DOHH2 (cell line): ENCODE results near the gene NFU1.
"Not testable (repeated sequence)": the region's sequence is repeated elsewhere in the genome, so short reads cannot be mapped to it uniquely, and the experiment has no call there.

Source experiments
- H3F3A ChIP-seq: fragments of 200-600 bp; sonication (generic), shearing (Covaris generic); 2 replicates; pipeline ENCODE4 v1.6.0; 2016; ENCODE audit warnings: antibody characterized with exemption, mild to moderate bottlenecking; ENCODE audit not compliant: control insufficient read depth, insufficient read depth
- H3K27ac ChIP-seq: fragments of 200-600 bp; sonication (generic); 2 replicates; pipeline ENCODE4 v1.5.1; 2014; ENCODE audit warnings: low read depth, mild to moderate bottlenecking, low read length, moderate library complexity
- H3K27me3 ChIP-seq: fragments of 200-600 bp; sonication (generic); 2 replicates; pipeline ENCODE4 v1.6.1; 2014; ENCODE audit warnings: mild to moderate bottlenecking, low read length, mixed read lengths; ENCODE audit not compliant: control insufficient read depth
- H3K36me3 ChIP-seq: fragments of 200-600 bp; sonication (generic); 2 replicates; pipeline ENCODE4 v1.6.1; 2014; ENCODE audit warnings: mild to moderate bottlenecking, low read length, moderate library complexity, mixed read lengths; ENCODE audit not compliant: control insufficient read depth
- H3K4me1 ChIP-seq: fragments of 200-600 bp; sonication (generic); 2 replicates; pipeline ENCODE4 v1.6.1; 2014; ENCODE audit warnings: mild to moderate bottlenecking, low read length, mixed read lengths; ENCODE audit not compliant: control insufficient read depth
- H3K4me2 ChIP-seq: fragments of 200-600 bp; sonication (generic); 2 replicates; pipeline ENCODE4 v1.6.0; 2014; ENCODE audit warnings: mild to moderate bottlenecking, low read length, moderate library complexity
- H3K4me3 ChIP-seq: fragments of 200-600 bp; sonication (generic); 2 replicates; pipeline ENCODE4 v1.5.1; 2014; ENCODE audit warnings: mild to moderate bottlenecking, low read length, mixed read lengths
- H3K79me2 ChIP-seq: fragments of 200-600 bp; sonication (generic); 2 replicates; pipeline ENCODE4 v1.6.1; 2014; ENCODE audit warnings: mild to moderate bottlenecking, low read length, mixed read lengths; ENCODE audit not compliant: control insufficient read depth
- H3K9me2 ChIP-seq: fragments of 200-600 bp; sonication (generic); replicated peaks from 2 replicates; pipeline ENCODE4 v1.6.1; 2014; ENCODE audit warnings: mild to moderate bottlenecking, low read length, mixed read lengths; ENCODE audit not compliant: control insufficient read depth
- H3K9me3 ChIP-seq: fragments of 200-600 bp; sonication (generic); 2 replicates; pipeline ENCODE4 v1.6.1; 2014; ENCODE audit warnings: antibody characterized with exemption, low read length, mixed read lengths; ENCODE audit not compliant: control insufficient read depth, insufficient read depth
- H4K20me1 ChIP-seq: fragments of 200-600 bp; sonication (generic); 2 replicates; pipeline ENCODE4 v1.6.0; 2014; ENCODE audit warnings: low read depth, mild to moderate bottlenecking, antibody characterized with exemption, low read length, moderate library complexity; ENCODE audit not compliant: control insufficient read depth, insufficient read depth
- CTCF ChIP-seq: fragments of 200-600 bp; sonication (generic); IDR thresholded peaks from one replicate; pipeline ENCODE4 v1.5.1; 2014; ENCODE audit warnings: antibody characterized with exemption, mild to moderate bottlenecking, low read depth, low read length; ENCODE audit not compliant: poor library complexity, severe bottlenecking
- EZH2phosphoT487 ChIP-seq: fragments of 200-600 bp; sonication (generic); IDR thresholded peaks from 2 replicates; pipeline ENCODE4 v1.6.1; 2017; ENCODE audit warnings: borderline replicate concordance, mild to moderate bottlenecking, antibody characterized with exemption, low read length, moderate library complexity, mixed read lengths

Gene NFU1

GRCh38 chr2:69424419-69424818 lies 12.8 kb downstream of the NFU1 start:
- Histone ChIP-seq H3K36me3 (peaks cover 5% of the 10 kb centered on the region), H3K4me1 (no peaks in the 10 kb centered on the region), H3K4me2 (no peak overlapping the region), H3K9me2 (no peaks in the 10 kb centered on the region), H3F3A (no peaks in the 10 kb centered on the region), H3K9me3 (no peaks in the 10 kb centered on the region), H3K27ac (no peak overlapping the region), H3K4me3 (no peak overlapping the region), H4K20me1 (no peaks in the 10 kb centered on the region), H3K27me3 (no peaks in the 10 kb centered on the region), H3K79me2 (no peaks in the 10 kb centered on the region)
- TF ChIP-seq EZH2phosphoT487 (no peak), CTCF (no peak)

- Histone ChIP-seq H3F3A (no peaks in the 10 kb centered on the region), H4K20me1 (no peaks in the 10 kb centered on the region), H3K9me2 (no peaks in the 10 kb centered on the region), H3K4me2 (no peak overlapping the region), H3K4me1 (no peaks in the 10 kb centered on the region), H3K9me3 (no peaks in the 10 kb centered on the region), H3K27me3 (no peaks in the 10 kb centered on the region), H3K4me3 (no peak overlapping the region), H3K27ac (no peak overlapping the region), H3K79me2 (no peaks in the 10 kb centered on the region), H3K36me3 (peaks cover 4% of the 10 kb centered on the region)
- TF ChIP-seq EZH2phosphoT487 (no peak), CTCF (no peak)
Measured at GRCh38 chr2:69422198-69422597, 15.0 kb downstream of the NFU1 start.

- not testable (repeated sequence) for H3K27ac ChIP-seq, H3K4me2 ChIP-seq, H3K4me1 ChIP-seq, H3K79me2 ChIP-seq, H3K27me3 ChIP-seq, H4K20me1 ChIP-seq, H3K9me2 ChIP-seq, H3K9me3 ChIP-seq, H3K36me3 ChIP-seq, H3K4me3 ChIP-seq, H3F3A ChIP-seq
Measured at GRCh38 chr2:69419111-69419510, 18.1 kb downstream of the NFU1 start.

GRCh38 chr2:69416147-69416546 lies 21.1 kb downstream of the NFU1 start:
- no peaks in the 10 kb centered on the region for H3K9me2 ChIP-seq
- H3K36me3 ChIP-seq: peaks cover 4% of the 10 kb centered on the region; the same call in 1 of the 2 replicates
- TF ChIP-seq EZH2phosphoT487 (no peak), CTCF (no peak)
- H3K27me3 ChIP-seq: no peaks in the 10 kb centered on the region
- no peaks in the 10 kb centered on the region for H3F3A ChIP-seq
- H3K79me2 ChIP-seq: no peaks in the 10 kb centered on the region
- H3K4me2 ChIP-seq: no peak overlapping the region
- no peaks in the 10 kb centered on the region for H4K20me1 ChIP-seq
- H3K27ac ChIP-seq: no peak overlapping the region
- no peak overlapping the region for H3K4me3 ChIP-seq
- H3K4me1 ChIP-seq: no peaks in the 10 kb centered on the region
- no peaks in the 10 kb centered on the region for H3K9me3 ChIP-seq
